ENCODE measurements around the gene FAM234A. TPM values are rescaled to one million over a fixed set of nuclear protein-coding genes. Genes with fewer than 3 reads are reported as not detected.

FAM234A gene
- total RNA-seq, 1 donor from 2014 or later = 133 TPM

DNA sequence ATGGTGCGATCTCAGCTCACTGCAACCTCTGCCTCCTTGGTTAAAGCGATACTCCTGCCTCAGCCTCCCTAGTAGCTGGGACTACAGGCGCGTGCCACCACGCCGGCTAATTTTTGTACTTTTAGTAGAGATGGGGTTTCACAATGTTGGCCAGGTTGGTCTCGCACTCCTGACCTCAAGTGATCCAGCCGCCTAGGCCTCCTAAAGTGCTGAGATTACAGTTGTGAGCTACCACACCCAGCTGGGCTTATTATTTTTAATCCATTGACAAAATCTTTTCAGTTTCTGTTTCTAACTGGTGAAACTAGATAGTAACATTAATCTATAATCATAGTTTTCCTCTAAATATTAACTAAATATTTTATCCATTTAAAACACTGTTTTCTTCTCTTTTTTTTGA lies 5.9 kb downstream of the FAM234A start:
- TF ChIP-seq, protein P1, sequence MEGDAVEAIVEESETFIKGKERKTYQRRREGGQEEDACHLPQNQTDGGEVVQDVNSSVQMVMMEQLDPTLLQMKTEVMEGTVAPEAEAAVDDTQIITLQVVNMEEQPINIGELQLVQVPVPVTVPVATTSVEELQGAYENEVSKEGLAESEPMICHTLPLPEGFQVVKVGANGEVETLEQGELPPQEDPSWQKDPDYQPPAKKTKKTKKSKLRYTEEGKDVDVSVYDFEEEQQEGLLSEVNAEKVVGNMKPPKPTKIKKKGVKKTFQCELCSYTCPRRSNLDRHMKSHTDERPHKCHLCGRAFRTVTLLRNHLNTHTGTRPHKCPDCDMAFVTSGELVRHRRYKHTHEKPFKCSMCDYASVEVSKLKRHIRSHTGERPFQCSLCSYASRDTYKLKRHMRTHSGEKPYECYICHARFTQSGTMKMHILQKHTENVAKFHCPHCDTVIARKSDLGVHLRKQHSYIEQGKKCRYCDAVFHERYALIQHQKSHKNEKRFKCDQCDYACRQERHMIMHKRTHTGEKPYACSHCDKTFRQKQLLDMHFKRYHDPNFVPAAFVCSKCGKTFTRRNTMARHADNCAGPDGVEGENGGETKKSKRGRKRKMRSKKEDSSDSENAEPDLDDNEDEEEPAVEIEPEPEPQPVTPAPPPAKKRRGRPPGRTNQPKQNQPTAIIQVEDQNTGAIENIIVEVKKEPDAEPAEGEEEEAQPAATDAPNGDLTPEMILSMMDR (IDR thresholded peaks at IDR 0.05; ENCODE audit: unreplicated experiment) = no peak
- Mint-ChIP-seq H3K4me1 (peaks cover 7% of the 10 kb centered on the region), H3K36me3 (peaks cover 9% of the 10 kb centered on the region), H3K27ac (no peak overlapping the region), H3K9me3 (no peaks in the 10 kb centered on the region), H3K4me3 (no peak overlapping the region), H3K27me3 (ENCODE audit: low read depth) (no peaks in the 10 kb centered on the region)
- DNase-seq (ENCODE audit: low spot score in 2 of 2, unreplicated experiment in 2 of 2) = no peak

DNA sequence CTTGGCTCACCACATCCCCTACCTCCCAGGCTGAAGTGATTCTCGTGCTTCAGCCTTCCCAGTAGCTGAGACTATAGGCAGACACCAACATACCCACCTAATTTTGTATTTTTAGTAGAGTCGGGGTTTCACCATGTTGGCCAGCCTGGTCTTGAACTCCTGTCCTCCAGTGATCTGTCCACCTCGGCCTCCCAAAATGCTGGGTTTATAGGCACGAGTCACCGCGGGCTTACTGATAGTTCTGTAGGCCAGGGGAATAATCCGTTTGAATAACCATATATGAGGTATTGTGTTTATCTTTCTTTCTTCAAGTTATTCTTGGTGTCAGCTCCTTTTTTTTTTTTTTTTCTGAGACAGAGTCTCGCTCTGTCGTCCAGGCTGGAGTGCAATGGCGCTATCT lies 7.7 kb downstream of the FAM234A start:
- TF ChIP-seq, protein P1 (IDR thresholded peaks at IDR 0.05; ENCODE audit: unreplicated experiment) = no peak
- no peaks in the 10 kb centered on the region for H3K9me3 Mint-ChIP-seq
- no peak for DNase-seq (ENCODE audit: low spot score in 2 of 2, unreplicated experiment in 2 of 2)
- H3K4me1 Mint-ChIP-seq = peaks cover 4% of the 10 kb centered on the region
- H3K27me3 Mint-ChIP-seq (ENCODE audit: low read depth) = no peaks in the 10 kb centered on the region
- no peak overlapping the region for H3K4me3 Mint-ChIP-seq
- H3K36me3 Mint-ChIP-seq = peaks cover 7% of the 10 kb centered on the region
- no peak overlapping the region for H3K27ac Mint-ChIP-seq

DNA sequence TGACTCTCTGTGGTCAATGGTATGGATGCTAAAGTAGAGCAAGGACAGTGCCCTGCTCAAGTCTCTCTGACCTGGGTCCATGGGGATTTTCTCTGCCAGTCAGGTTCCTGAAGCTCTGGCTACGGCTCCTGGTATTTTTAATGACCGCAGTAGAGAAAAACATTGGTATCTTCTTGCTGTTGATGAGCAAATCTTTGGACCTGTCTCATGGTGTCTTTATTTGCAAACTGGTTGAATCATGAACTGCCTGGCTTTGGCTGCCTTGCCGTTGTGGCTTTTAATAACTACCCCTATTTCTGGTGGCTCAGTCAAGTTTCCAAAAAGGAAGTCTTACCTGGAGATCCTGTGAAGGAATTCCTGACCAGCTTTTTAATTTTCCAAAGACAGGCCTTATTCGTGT lies 8.7 kb downstream of the FAM234A start:
- H3K4me3 Mint-ChIP-seq = no peak overlapping the region
- H3K27me3 Mint-ChIP-seq (ENCODE audit: low read depth) = no peaks in the 10 kb centered on the region
- H3K4me1 Mint-ChIP-seq = peaks cover 4% of the 10 kb centered on the region
- no peak for DNase-seq (ENCODE audit: low spot score in 2 of 2, unreplicated experiment in 2 of 2)
- TF ChIP-seq, protein P1 (IDR thresholded peaks at IDR 0.05; ENCODE audit: unreplicated experiment) = no peak
- H3K36me3 Mint-ChIP-seq = peaks cover 5% of the 10 kb centered on the region
- H3K27ac Mint-ChIP-seq = no peak overlapping the region
- no peaks in the 10 kb centered on the region for H3K9me3 Mint-ChIP-seq

DNA sequence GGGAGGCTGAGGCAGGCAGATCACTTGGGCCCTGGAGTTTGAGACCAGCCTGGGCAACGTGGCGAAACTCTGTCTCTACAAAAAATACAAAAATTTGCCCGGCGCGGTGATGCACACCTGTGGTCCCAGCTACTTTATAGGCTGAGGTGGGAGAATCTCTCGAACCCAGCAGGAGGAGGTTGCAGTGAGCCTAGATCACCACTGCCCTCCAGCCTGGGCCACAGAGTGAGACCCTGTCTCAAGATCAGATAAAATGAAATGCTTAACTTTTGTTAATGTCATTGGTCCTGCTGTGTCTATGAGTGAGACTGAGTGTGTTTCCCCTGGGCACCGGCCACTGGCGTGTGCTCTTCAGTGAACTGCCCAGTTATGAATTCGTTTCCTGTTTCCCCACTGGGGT lies 10.5 kb downstream of the FAM234A start:
- Mint-ChIP-seq H3K4me3 (no peak overlapping the region), H3K27me3 (ENCODE audit: low read depth) (no peaks in the 10 kb centered on the region), H3K4me1 (no peaks in the 10 kb centered on the region), H3K36me3 (peaks cover 5% of the 10 kb centered on the region), H3K9me3 (no peaks in the 10 kb centered on the region), H3K27ac (peak overlapping the region; percentile 61)
- DNase-seq (ENCODE audit: low spot score in 2 of 2, unreplicated experiment in 2 of 2) = no peak
- TF ChIP-seq, protein P1 (IDR thresholded peaks at IDR 0.05; ENCODE audit: unreplicated experiment) = no peak

DNA sequence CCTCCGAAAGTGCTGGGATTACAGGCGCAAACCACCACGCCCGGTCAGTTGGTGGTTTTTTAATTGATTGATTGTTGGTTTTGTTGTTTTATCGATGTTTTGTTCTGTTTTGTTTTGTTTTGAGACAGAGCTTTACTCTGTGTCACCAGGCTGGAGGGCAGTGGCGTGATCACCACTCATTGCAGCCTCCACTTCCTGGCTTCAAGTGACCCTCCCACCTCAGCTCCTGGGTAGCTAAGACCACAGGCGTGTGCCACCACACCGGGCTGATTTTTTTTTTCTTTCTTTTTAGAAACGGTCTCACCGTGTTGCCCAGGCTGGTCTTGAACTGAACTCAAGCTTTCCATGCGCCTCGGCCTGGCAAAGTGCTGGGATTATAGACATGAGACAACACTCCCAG lies 12.4 kb downstream of the FAM234A start:
- Mint-ChIP-seq H3K27me3 (ENCODE audit: low read depth) (no peaks in the 10 kb centered on the region), H3K36me3 (peaks cover 12% of the 10 kb centered on the region), H3K9me3 (no peaks in the 10 kb centered on the region), H3K4me3 (no peak overlapping the region), H3K4me1 (no peaks in the 10 kb centered on the region), H3K27ac (no peak overlapping the region)
- TF ChIP-seq, protein P1 (IDR thresholded peaks at IDR 0.05; ENCODE audit: unreplicated experiment) = no peak
- no peak for DNase-seq (ENCODE audit: low spot score in 2 of 2, unreplicated experiment in 2 of 2)

DNA sequence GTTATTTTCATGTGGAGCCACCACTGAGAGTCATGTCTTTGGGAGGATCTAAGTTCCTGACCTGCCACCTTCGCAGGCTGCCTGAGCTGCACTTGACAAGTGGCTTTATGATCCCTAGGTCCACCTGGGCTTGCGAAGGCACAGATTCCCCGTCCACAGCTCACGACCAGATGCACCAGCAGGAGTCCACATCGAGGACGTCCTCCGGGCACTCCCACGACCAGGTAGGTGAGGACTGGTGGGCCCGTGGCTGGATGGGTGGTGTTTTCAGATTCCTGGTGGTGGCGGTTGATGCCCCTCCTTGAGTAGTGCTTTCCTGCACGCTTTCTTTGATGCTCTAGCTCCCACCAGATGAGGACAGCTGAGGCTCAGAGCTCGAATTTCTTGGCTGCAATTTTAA lies 14.8 kb downstream of the FAM234A start:
- Mint-ChIP-seq H3K9me3 (no peaks in the 10 kb centered on the region), H3K4me3 (no peak overlapping the region), H3K27ac (no peak overlapping the region), H3K36me3 (peaks cover 13% of the 10 kb centered on the region), H3K27me3 (ENCODE audit: low read depth) (no peaks in the 10 kb centered on the region), H3K4me1 (peaks cover 8% of the 10 kb centered on the region)
- TF ChIP-seq, protein P1 (IDR thresholded peaks at IDR 0.05; ENCODE audit: unreplicated experiment) = no peak
- no peak for DNase-seq (ENCODE audit: low spot score in 2 of 2, unreplicated experiment in 2 of 2)

Data from mesothelial cell of epicardium (in vitro differentiated cells).